Retina (tissue), 1 donor: ENCODE measurements around the gene TMEM135.
A peak's percentile ranks its signal among the peaks of the same experiment; 100 is the strongest.
"Not testable (repeated sequence)": the region's sequence is repeated elsewhere in the genome, so short reads cannot be mapped to it uniquely, and the experiment has no call there.

Experiments used
- DNase-seq: peaks from one replicate; pipeline ENCODE4 v3.0.0-alpha.2; 2016

The TMEM135 gene

GRCh38 chr11:87081358-87081757 is 43.6 kb downstream of the TMEM135 start:
- no peak for DNase-seq

GRCh38 chr11:87082590-87082989 is 44.9 kb downstream of the TMEM135 start:
- no peak for DNase-seq

- no peak for DNase-seq
These were observed 45.3 kb downstream of the TMEM135 start for GRCh38 chr11:87083029-87083428.

- no peak for DNase-seq
These were observed 54.4 kb downstream of the TMEM135 start for GRCh38 chr11:87092159-87092558.

DNA sequence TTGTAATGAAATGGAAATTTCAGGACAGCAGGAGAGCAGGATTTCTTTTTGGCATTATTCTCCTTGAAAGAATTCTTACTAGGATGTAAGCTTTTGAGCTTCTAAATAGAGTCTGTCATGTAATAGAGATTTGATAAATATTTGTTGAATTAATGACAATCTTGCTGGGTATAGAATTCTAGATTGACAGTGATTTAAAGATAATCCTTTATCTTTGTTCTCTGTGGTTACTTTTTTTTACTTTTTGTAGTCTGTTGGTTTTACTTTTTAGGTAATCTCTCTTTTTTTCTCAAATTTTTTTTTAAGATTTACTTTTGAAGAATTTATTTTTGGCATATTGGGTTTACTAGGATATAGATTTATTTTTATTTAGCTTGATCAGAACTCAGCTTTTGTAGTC is 54.8 kb downstream of the TMEM135 start:
- DNase-seq: no peak

GRCh38 chr11:87097582-87097981 is 59.8 kb downstream of the TMEM135 start:
- peak; percentile 14 for DNase-seq

GRCh38 chr11:87101956-87102580 is 64.3 kb downstream of the TMEM135 start:
- DNase-seq: no peak

- DNase-seq: not testable (repeated sequence)
These were observed 68.1 kb downstream of the TMEM135 start for GRCh38 chr11:87105826-87106225.

- not testable (repeated sequence) for DNase-seq
These were observed 69.6 kb downstream of the TMEM135 start for GRCh38 chr11:87107379-87107778.

DNA sequence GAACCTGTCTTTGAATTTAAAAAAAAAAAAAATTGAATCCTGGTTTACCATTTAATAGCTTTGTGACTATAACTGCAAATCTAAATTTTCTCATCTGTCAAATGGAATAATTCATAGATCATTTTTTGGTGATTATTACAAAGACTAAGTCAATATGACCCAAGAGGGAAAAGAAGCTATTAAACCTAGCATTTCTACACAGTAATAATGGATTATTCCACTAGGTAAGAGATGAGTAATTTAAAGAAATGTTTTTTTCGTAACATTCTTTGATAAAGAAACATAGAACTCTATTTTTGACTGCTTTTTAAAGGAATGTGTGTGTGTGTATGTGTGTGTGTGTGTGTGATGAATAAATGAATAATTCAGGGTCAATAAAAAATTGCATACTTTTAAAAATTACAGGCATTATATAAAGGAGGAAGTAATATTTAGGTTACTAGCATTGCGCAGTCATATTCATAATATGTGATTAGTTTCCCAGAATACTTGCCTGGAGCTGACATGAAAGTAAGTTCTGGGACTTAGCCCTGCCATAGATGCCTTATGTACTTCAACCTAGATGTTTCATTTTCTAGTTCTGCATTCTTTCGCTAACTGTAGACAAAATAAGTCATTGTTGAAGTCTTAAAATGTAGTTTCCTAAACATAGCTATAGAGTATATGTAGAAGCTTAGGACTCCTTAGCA is 72.9 kb downstream of the TMEM135 start:
- no peak for DNase-seq

- DNase-seq: no peak
These were observed 76.4 kb downstream of the TMEM135 start for GRCh38 chr11:87114093-87114492.

DNA sequence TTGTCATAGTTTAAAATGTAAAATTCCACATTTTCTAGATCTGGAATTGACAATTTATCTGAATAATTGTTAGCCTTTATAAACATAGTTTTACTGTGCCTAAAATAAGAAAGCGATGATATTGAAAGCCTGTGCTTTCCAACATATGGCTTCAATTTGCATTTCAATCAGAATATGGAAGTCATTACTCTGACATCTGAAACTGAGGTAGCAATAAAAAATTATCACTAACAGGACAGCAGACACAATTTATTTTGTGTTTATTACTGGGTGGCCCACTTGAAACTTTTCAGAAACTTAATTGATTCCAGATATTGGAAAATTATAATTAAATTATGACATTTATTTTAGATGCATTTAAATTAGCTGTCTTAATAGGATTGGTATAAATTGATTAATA is 78.5 kb downstream of the TMEM135 start:
- DNase-seq: no peak

- no peak for DNase-seq
These were observed 83.2 kb downstream of the TMEM135 start for GRCh38 chr11:87120937-87121336.

- no peak for DNase-seq
These were observed 85.1 kb downstream of the TMEM135 start for GRCh38 chr11:87122852-87123251.

DNA sequence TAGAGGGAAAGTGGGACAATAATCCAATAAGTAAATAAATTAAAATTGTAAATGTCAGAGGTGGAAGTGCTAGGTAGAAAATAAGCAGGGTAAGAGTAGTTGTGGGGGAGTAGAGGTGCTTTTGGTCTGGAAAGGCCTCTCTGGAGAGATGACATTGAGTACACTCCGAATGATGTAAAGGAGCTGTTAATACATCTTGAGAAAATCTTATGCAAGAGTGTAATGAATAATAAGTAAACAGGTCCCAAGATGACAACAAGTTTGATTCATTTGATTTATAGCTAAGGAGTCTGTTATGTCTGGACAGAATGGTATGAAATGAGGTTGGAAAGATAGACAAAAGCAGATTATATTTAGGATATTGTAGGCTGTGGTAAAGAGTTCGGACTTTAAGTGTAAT is 87.5 kb downstream of the TMEM135 start:
- no peak for DNase-seq

GRCh38 chr11:87127101-87127500 is 89.4 kb downstream of the TMEM135 start:
- DNase-seq: peak; percentile 24

GRCh38 chr11:87128372-87128771 is 90.6 kb downstream of the TMEM135 start:
- no peak for DNase-seq

GRCh38 chr11:87134524-87135106 is 96.9 kb downstream of the TMEM135 start:
- no peak for DNase-seq

- DNase-seq: no peak
These were observed 98.5 kb downstream of the TMEM135 start for GRCh38 chr11:87136236-87136635.

DNA sequence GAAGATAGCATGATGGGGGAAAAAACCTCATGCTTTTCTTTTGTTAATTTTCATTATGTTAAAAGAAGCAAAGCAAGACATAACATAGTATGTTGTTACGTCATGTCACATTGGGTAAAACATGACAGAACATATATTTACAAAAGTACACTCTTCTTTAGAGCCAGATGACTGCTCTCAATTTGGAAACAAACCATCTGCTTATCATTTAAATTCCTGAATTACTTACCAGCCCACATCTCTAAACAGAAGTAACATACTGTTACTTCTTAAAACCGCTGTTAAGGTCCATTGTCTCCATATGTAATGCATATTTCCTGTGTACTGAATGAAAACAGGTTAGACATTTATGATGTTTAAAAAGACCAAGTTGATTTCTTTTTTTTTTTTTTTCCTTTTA is 100.0 kb downstream of the TMEM135 start:
- no peak for DNase-seq

GRCh38 chr11:87139475-87139874 is 101.7 kb downstream of the TMEM135 start:
- DNase-seq: no peak

DNA sequence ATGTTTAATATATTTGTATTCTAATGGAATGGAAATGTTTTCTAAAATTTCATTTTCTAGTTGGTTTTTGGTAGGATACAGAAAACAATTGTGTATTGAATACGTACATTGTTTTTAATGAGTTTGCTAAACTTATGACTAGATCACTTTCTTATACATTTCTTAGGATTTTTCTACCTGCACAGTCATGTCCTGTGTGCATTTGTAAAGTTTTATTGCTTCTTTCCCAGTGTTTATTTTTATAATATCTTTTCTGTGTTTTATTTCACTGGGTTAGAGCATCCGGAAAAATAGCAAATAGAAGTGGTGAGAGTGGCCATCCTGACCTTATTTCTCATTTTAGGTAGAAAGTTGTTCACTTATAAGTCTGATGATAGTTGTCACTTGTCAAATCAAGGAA is 103.6 kb downstream of the TMEM135 start:
- no peak for DNase-seq

- DNase-seq: no peak
These were observed 104.3 kb downstream of the TMEM135 start for GRCh38 chr11:87141980-87142514.

DNA sequence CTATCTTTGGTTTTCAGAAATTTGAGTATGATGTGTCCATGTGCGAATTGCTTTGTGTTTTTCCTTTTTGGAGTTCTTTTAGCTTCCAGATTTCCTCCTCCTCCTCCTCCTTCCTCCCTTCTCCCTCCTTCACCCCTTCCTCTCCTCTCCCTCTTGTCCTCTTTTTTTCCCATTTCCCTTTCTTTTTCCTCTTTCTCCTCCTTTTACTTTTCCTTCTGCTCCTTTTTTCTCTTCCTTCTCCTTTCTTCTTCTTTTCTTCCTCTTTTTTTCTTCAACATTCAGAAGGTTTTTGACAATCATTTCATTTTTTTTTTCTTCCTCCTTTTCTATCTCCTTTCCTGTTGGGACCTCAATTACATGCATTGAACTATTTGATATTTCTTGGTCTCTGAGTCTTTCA is 104.9 kb downstream of the TMEM135 start:
- no peak for DNase-seq
